GM23248 (cell line): ENCODE measurements around the gene FAM117A.

Source experiments
- EZH2 ChIP-seq: fragments of 200-600 bp; sonication (generic); IDR thresholded peaks from 2 replicates; pipeline ENCODE4 v1.6.1; 2018; ENCODE audit warnings: antibody characterized with exemption, mild to moderate bottlenecking; ENCODE audit not compliant: insufficient read depth, poor library complexity, severe bottlenecking
- EZH2phosphoT487 ChIP-seq: fragments of 200-600 bp; sonication (generic); IDR thresholded peaks from 2 replicates; pipeline ENCODE4 v1.6.1; 2018; ENCODE audit warnings: antibody characterized with exemption, moderate library complexity, mild to moderate bottlenecking, low read depth; ENCODE audit not compliant: insufficient read depth

DNA sequence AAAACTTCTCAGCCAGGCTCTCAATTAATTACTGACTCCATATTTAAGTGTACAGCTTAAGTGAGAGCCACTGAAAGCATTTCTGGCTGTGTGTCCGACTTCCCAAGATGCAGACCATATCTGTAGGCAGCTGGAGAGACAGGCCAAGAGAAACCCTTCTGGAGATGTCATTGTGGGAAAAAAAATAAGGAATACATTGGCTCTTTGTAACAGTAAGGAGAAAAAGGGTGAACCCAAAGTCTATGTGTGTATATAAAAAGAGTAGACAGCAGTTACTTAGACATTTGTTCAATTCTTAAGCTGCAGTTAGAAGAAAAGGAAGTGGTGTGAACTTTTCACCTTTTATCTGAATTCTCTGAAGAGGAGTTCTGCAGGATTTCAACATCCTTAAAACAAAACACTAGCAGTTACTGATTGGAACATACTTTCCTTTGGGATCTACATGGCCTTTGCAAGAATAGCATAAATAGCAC lies 21.7 kb downstream of the FAM117A start:
- TF ChIP-seq EZH2 (no peak), EZH2phosphoT487 (no peak)
